Measurements from ENCODE around the gene PBX1.

Gene PBX1

DNA sequence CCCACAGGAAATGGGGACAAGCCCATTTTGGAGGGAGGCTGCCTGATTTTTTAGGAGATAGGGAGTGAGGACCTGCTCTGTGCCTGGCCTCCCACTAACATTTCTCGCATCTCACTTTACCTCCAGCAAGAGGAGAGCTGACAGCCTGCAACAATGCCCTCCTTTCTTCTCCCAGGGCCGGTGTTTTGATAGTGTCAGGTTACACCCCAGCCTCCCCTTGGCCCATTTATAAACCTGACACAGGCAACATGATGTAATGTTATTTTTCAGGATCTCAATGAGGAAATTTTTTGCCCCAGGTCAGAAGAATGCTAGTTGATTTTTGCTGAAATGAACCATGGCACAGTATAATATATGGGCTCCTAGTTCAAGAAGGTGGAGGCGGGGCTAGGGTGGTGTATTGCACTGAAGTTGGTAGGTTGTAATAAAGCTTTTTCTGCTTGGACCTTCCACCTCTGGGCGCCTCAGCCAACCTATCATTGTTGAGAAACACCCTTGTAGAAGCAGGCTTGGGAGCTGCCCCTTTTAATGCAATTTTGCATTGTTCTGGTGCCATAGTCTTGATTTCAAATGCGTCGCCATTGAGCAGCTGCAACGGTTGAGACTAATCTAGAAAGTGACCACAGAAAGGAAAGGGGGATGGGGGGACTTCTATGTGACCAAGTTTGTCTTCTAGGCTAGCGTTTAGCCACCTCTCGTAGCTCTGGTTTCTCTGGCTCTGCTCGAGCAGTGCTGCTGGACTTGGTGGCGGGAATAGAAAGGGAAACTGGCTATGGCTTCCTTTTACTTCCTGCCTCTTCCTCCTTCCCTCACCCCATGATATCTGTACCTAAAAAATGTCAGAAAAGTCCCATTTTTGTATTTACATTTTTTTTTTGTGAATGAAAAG lies 53.0 kb downstream of the PBX1 start:
- Histone ChIP-seq H3K4me3 (IDR thresholded peaks at IDR 0.05; ENCODE audit: insufficient read depth, low read depth, low read length) (no peak overlapping the region), H2AFZ (ENCODE audit: low read depth) (peak overlapping the region; percentile 38; the same call in 1 of the 2 replicates), H4K20me1 (ENCODE audit: insufficient read depth) (no peaks in the 10 kb centered on the region), H3K9ac (peak overlapping the region; percentile 22; the same call in 1 of the 2 replicates), H3K79me2 (ENCODE audit: insufficient read depth, low read depth) (no peaks in the 10 kb centered on the region), H3K36me3 (ENCODE audit: insufficient read depth) (no peaks in the 10 kb centered on the region), H3K4me1 (ENCODE audit: low read depth, poor library complexity, severe bottlenecking) (peaks cover 38% of the 10 kb centered on the region), H3K27me3 (ENCODE audit: insufficient read depth, low read depth) (no peaks in the 10 kb centered on the region), H3K27ac (peak overlapping the region; percentile 56), H3K4me2 (peak overlapping the region; percentile 32)
- TF ChIP-seq, protein P1, sequence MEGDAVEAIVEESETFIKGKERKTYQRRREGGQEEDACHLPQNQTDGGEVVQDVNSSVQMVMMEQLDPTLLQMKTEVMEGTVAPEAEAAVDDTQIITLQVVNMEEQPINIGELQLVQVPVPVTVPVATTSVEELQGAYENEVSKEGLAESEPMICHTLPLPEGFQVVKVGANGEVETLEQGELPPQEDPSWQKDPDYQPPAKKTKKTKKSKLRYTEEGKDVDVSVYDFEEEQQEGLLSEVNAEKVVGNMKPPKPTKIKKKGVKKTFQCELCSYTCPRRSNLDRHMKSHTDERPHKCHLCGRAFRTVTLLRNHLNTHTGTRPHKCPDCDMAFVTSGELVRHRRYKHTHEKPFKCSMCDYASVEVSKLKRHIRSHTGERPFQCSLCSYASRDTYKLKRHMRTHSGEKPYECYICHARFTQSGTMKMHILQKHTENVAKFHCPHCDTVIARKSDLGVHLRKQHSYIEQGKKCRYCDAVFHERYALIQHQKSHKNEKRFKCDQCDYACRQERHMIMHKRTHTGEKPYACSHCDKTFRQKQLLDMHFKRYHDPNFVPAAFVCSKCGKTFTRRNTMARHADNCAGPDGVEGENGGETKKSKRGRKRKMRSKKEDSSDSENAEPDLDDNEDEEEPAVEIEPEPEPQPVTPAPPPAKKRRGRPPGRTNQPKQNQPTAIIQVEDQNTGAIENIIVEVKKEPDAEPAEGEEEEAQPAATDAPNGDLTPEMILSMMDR (conservative IDR thresholded peaks at IDR 0.05; ENCODE audit: low read depth, low read length), result no peak

DNA sequence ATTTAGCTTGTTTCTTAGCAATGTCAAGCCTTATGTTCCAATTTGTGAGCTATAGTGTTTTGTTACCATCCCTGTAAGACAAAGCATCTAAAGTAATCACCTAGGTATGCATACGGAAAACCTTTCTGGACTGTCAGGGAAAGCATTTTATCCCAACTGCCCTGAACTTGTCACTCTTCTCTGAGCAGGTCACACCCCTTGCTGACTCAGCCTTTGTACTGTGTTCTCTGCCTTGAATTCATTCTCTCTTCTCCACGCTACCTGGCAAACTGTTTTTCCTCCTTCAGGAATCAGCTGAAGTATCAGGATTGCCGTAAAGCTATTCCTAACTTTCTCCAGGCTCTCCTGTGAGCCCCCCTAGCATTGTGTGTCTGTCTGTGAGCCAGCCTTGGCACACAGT lies 54.2 kb downstream of the PBX1 start:
- H2AFZ ChIP-seq (ENCODE audit: low read depth), result no peak overlapping the region

DNA sequence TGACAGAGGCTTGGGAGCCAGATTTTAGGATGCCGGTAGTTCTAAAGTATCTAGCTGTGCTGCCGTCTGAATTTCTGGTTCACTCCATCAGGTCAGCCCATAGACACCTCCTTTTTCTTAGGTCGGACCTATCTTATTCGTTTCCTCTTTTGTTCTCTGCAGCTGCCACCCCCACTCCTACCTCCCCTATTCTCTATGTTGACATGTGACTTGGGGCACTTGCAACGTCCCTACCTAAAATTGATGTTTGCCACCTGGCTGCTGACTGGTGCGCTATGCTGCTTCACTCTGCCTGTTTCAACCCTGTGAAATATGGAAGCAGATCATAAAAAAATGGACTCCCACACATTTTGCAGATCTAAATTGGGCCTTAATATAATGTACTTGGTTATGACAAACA lies 55.3 kb downstream of the PBX1 start:
- no peak overlapping the region for H2AFZ ChIP-seq (ENCODE audit: low read depth)
- H3K79me2 ChIP-seq (ENCODE audit: insufficient read depth, low read depth), result no peaks in the 10 kb centered on the region
- no peaks in the 10 kb centered on the region for H4K20me1 ChIP-seq (ENCODE audit: insufficient read depth)
- no peaks in the 10 kb centered on the region for H3K36me3 ChIP-seq (ENCODE audit: insufficient read depth)
- H3K27me3 ChIP-seq (ENCODE audit: insufficient read depth, low read depth), result no peaks in the 10 kb centered on the region
- H3K9ac ChIP-seq, result no peak overlapping the region
- no peak overlapping the region for H3K27ac ChIP-seq
- H3K4me1 ChIP-seq (ENCODE audit: low read depth, poor library complexity, severe bottlenecking), result peaks cover 44% of the 10 kb centered on the region
- TF ChIP-seq, protein P1 (conservative IDR thresholded peaks at IDR 0.05; ENCODE audit: low read depth, low read length), result no peak
- no peak overlapping the region for H3K4me3 ChIP-seq (IDR thresholded peaks at IDR 0.05; ENCODE audit: insufficient read depth, low read depth, low read length)
- H3K4me2 ChIP-seq, result no peak overlapping the region

More for the DNA sequence above, 54.2 kb downstream of the PBX1 start:
- peak overlapping the region; percentile 56; the same call in 1 of the 2 replicates for H3K27ac ChIP-seq
- TF ChIP-seq, protein P1 (conservative IDR thresholded peaks at IDR 0.05; ENCODE audit: low read depth, low read length), result no peak
- H4K20me1 ChIP-seq (ENCODE audit: insufficient read depth), result no peaks in the 10 kb centered on the region
- no peaks in the 10 kb centered on the region for H3K79me2 ChIP-seq (ENCODE audit: insufficient read depth, low read depth)
- H3K4me2 ChIP-seq, result peak overlapping the region; percentile 32
- H3K4me3 ChIP-seq (IDR thresholded peaks at IDR 0.05; ENCODE audit: insufficient read depth, low read depth, low read length), result no peak overlapping the region
- no peaks in the 10 kb centered on the region for H3K27me3 ChIP-seq (ENCODE audit: insufficient read depth, low read depth)
- H3K9ac ChIP-seq, result no peak overlapping the region
- H3K36me3 ChIP-seq (ENCODE audit: insufficient read depth), result no peaks in the 10 kb centered on the region
- peaks cover 38% of the 10 kb centered on the region for H3K4me1 ChIP-seq (ENCODE audit: low read depth, poor library complexity, severe bottlenecking)

DNA sequence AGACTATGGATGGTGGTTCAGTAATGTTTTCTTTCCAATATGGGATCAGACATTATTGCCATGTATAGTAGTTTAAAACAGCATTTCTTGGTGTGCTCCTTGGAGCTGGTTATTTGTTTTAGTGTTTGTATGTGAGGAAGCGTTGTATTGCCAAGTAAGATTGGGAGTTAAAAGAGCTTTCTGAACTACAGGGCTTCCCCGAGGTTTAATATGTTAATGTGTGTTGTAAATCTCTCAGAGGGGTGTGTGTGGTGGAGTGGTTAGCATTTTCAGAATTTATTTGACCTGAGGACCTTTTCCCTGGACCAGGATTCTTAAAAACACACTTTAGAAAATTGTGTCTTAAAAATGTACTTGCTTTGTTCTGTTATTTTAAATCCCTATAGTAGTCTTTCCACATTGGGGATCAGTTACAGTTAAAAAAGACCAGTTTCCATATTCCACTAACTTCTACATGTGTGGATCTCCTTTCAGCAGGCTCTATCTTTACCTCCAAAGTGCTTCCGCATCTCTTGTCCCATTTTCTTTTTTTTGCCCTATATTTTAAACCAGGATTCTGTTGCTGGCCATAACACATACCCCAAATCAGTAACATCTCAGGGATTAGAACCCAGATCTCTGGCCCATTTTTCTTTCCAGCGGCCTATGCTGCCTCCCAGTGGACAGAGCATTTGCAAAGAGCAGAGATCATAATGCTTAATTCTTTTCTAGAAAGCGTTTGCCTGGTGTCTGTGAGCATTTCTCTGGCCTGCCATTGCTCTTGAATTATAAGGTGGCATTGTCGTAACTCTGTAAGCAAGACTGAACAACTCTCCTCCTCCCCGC lies 58.6 kb downstream of the PBX1 start:
- TF ChIP-seq, protein P1 (conservative IDR thresholded peaks at IDR 0.05; ENCODE audit: low read depth, low read length), result peak; percentile 82
- Histone ChIP-seq H2AFZ (ENCODE audit: low read depth) (no peak overlapping the region), H3K4me1 (ENCODE audit: low read depth, poor library complexity, severe bottlenecking) (peaks cover 29% of the 10 kb centered on the region), H3K27me3 (ENCODE audit: insufficient read depth, low read depth) (no peaks in the 10 kb centered on the region), H4K20me1 (ENCODE audit: insufficient read depth) (no peaks in the 10 kb centered on the region), H3K4me2 (no peak overlapping the region), H3K27ac (no peak overlapping the region), H3K9ac (no peak overlapping the region), H3K36me3 (ENCODE audit: insufficient read depth) (no peaks in the 10 kb centered on the region), H3K4me3 (IDR thresholded peaks at IDR 0.05; ENCODE audit: insufficient read depth, low read depth, low read length) (no peak overlapping the region), H3K79me2 (ENCODE audit: insufficient read depth, low read depth) (no peaks in the 10 kb centered on the region)
